OCI-LY7 (cell line): ENCODE results near the gene DUS3L. TPM values are rescaled to one million over a fixed set of nuclear protein-coding genes. Genes with fewer than 3 reads are reported as not detected.

Source experiments
- BruUV-seq: library from RNA; stranded (reverse); fragments of 400-500 nt; replicated peaks from 2 replicates; lab custom pipeline; 2021; lab: Mats Ljungman, UMichigan
- CTCF ChIA-PET: fragments of 300-600 bp; sonication (Branson Sonifier 250); formaldehyde crosslinking; loops from one replicate; lab custom pipeline; 2022; ENCODE audit warnings: antibody characterized with exemption; ENCODE audit not compliant: unreplicated experiment; lab: Charles Lee
- POLR2A ChIA-PET: fragments of 300-600 bp; sonication (Branson Sonifier 250); formaldehyde crosslinking; loops from one replicate; lab custom pipeline; 2022; ENCODE audit warnings: antibody characterized with exemption; lab: Charles Lee
- DNase-seq: peaks from one replicate; pipeline ENCODE4 v3.0.0-alpha.2; 2015; ENCODE audit warnings: low spot score
- H2AFZ ChIP-seq: fragments of 200-600 bp; sonication (generic), shearing (Covaris generic); 2 replicates; pipeline ENCODE4 v1.6.1; 2014; ENCODE audit warnings: mild to moderate bottlenecking, antibody characterized with exemption, low read length, moderate library complexity
- H3K27ac ChIP-seq: fragments of 200-600 bp; sonication (generic); 2 replicates; pipeline ENCODE4 v1.5.1; 2014; ENCODE audit warnings: mixed run types, low read depth, mild to moderate bottlenecking, moderate library complexity, low read length, inconsistent platforms; ENCODE audit not compliant: poor library complexity, severe bottlenecking
- H3K36me3 ChIP-seq: fragments of 200-600 bp; sonication (generic); 2 replicates; pipeline ENCODE4 v1.6.1; 2014; ENCODE audit warnings: mild to moderate bottlenecking, antibody characterized with exemption, low read length, moderate library complexity, mixed read lengths; ENCODE audit not compliant: insufficient read depth
- H3K4me1 ChIP-seq: fragments of 200-600 bp; sonication (generic); 2 replicates; pipeline ENCODE4 v1.5.1; 2014; ENCODE audit warnings: mild to moderate bottlenecking, low read length; ENCODE audit not compliant: insufficient read depth, poor library complexity, severe bottlenecking
- H3K4me2 ChIP-seq: fragments of 200-600 bp; sonication (generic); 2 replicates; pipeline ENCODE4 v1.6.1; 2014; ENCODE audit warnings: mild to moderate bottlenecking, low read length
- H3K4me3 ChIP-seq: fragments of 200-600 bp; sonication (generic); 2 replicates; pipeline ENCODE4 v1.5.1; 2014; ENCODE audit warnings: mild to moderate bottlenecking, low read depth, low read length; ENCODE audit not compliant: poor library complexity, severe bottlenecking
- H3K79me2 ChIP-seq: fragments of 200-600 bp; sonication (generic); 2 replicates; pipeline ENCODE4 v1.6.1; 2016; ENCODE audit warnings: low read depth, mild to moderate bottlenecking, low read length, moderate library complexity, mixed read lengths; ENCODE audit not compliant: insufficient read depth
- H3K9me2 ChIP-seq: fragments of 200-600 bp; sonication (generic); 2 replicates; pipeline ENCODE4 v1.6.1; 2016; ENCODE audit warnings: mild to moderate bottlenecking, low read length, mixed read lengths; ENCODE audit not compliant: insufficient read depth
- H3K9me3 ChIP-seq: fragments of 200-600 bp; sonication (generic); 2 replicates; pipeline ENCODE4 v1.6.1; 2014; ENCODE audit warnings: mild to moderate bottlenecking, mixed run types, low read length, mixed read lengths
- H4K20me1 ChIP-seq: fragments of 200-600 bp; sonication (generic); 2 replicates; pipeline ENCODE4 v1.6.1; 2014; ENCODE audit warnings: mild to moderate bottlenecking, antibody characterized with exemption, low read length, moderate library complexity, mixed read lengths; ENCODE audit not compliant: insufficient read depth
- CTCF ChIP-seq: fragments of 200-600 bp; sonication (generic); conservative IDR thresholded peaks from 2 replicates; pipeline ENCODE4 v1.5.1; 2014; ENCODE audit warnings: mild to moderate bottlenecking, antibody characterized with exemption, low read length, moderate library complexity, mixed read lengths
- EZH2phosphoT487 ChIP-seq: fragments of 200-600 bp; sonication (generic); IDR thresholded peaks from 2 replicates; pipeline ENCODE4 v1.6.1; 2018; ENCODE audit warnings: low read depth, borderline replicate concordance, mild to moderate bottlenecking, mixed run types, antibody characterized with exemption, low read length, moderate library complexity, mixed read lengths
- intact Hi-C: fragments of 100-400 bp; cut with micrococcal nuclease; formaldehyde crosslinking; loops from one replicate; pipeline ENCODE4 v1.10.0; 2022; ENCODE audit not compliant: unreplicated experiment
- total RNA-seq, 2 experiments: library from RNA; depleted of rRNA in 1 of 2; stranded (reverse); fragments of >200 nt in 1 of 2; shearing (Covaris generic) in 1 of 2; gene quantifications; 2 replicates each; pipeline ENCODE4 v1.2.3, GENCODE V29; 2014 to 2022

Gene DUS3L
- total RNA-seq, 2 experiments from 2014 or later: 55.8 to 76.9 TPM

GRCh38 chr19:5817218-5817617 is 26.3 kb upstream of the DUS3L start:
- H3K27ac ChIP-seq: no peak overlapping the region
- intact Hi-C loops: no loop called here
- ChIA-PET CTCF (no interaction called here), POLR2A (no interaction called here)
- no peak for TF ChIP-seq EZH2phosphoT487
- no peaks in the 10 kb centered on the region for H3K36me3 ChIP-seq
- peaks cover 8% of the 10 kb centered on the region for H3K4me1 ChIP-seq
- no peaks in the 10 kb centered on the region for H3K9me2 ChIP-seq
- H3K9me3 ChIP-seq: no peaks in the 10 kb centered on the region
- H3K4me2 ChIP-seq: no peak overlapping the region
- no peaks in the 10 kb centered on the region for H4K20me1 ChIP-seq
- H3K79me2 ChIP-seq: no peaks in the 10 kb centered on the region
- no peak overlapping the region for H3K4me3 ChIP-seq
- no peak for DNase-seq
- BruUV-seq: no TSS peak
- no peak overlapping the region for H2AFZ ChIP-seq

GRCh38 chr19:5814852-5815246 is 23.9 kb upstream of the DUS3L start:
- BruUV-seq: no TSS peak
- Histone ChIP-seq H2AFZ (no peak overlapping the region), H3K9me2 (no peaks in the 10 kb centered on the region), H3K9me3 (no peaks in the 10 kb centered on the region), H3K4me1 (no peaks in the 10 kb centered on the region), H3K4me2 (no peak overlapping the region), H3K79me2 (no peaks in the 10 kb centered on the region), H4K20me1 (no peaks in the 10 kb centered on the region), H3K4me3 (no peak overlapping the region), H3K27ac (no peak overlapping the region), H3K36me3 (no peaks in the 10 kb centered on the region)
- POLR2A ChIA-PET: no interaction called here
- CTCF ChIA-PET: no interaction called here
- no peak for TF ChIP-seq CTCF
- intact Hi-C loops: no loop called here
- no peak for DNase-seq

GRCh38 chr19:5814123-5814851 is 23.3 kb upstream of the DUS3L start:
- intact Hi-C loops: no loop called here
- Histone ChIP-seq H3K4me2 (no peak overlapping the region), H3K9me2 (no peaks in the 10 kb centered on the region), H3K36me3 (no peaks in the 10 kb centered on the region), H3K9me3 (no peaks in the 10 kb centered on the region), H4K20me1 (no peaks in the 10 kb centered on the region), H3K4me1 (no peaks in the 10 kb centered on the region), H3K4me3 (no peak overlapping the region), H3K27ac (no peak overlapping the region), H3K79me2 (no peaks in the 10 kb centered on the region), H2AFZ (no peak overlapping the region)
- DNase-seq: no peak
- no TSS peak for BruUV-seq
- POLR2A ChIA-PET: no interaction called here
- TF ChIP-seq CTCF (no peak), EZH2phosphoT487 (no peak)
- CTCF ChIA-PET: no interaction called here
